ENCODE data around the gene HAP1.

Gene HAP1

DNA sequence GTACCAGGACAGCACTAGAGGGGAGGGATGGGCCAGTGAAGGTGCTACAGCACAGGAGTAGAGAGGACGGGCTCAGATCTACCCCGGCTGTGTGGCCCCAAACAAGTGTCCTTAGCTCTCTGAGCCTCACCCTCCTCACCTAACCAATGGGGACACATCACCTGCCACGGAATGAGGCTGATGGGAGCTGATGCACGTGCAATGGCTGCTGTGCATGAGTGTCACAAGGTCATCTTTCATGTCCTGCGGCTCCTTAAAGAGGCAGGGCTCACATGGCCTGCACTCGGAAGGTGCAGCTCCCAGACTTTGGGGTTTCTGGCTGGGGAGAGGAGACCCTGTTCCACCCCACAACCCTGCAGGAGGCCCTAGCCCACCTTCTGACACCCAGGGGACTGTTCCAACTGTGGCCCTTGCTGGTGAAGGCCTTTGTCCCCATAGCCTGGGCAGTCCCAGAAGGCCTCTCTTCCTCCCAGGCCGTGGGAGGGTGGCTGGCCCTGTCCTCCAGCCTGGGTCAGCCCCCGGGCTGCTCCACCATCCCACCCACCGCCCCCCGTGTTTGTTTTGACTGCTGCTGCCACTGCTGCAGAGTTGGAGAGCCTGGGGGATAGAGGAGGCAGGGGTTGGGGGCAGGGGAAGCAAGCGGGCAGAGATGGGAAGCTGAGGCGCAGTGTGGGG lies 10.5 kb downstream of the HAP1 start:
- H3K9ac ChIP-seq (ENCODE audit: low read depth, low read length) = no peak overlapping the region
- no peaks in the 10 kb centered on the region for H3K36me3 ChIP-seq (ENCODE audit: control insufficient read depth, insufficient read depth, low read length)
- no peaks in the 10 kb centered on the region for H3K4me1 ChIP-seq (ENCODE audit: control insufficient read depth, insufficient read depth, low read length)
- H3K27me3 ChIP-seq (ENCODE audit: control insufficient read depth, insufficient read depth, low read length) = no peaks in the 10 kb centered on the region
- no peak overlapping the region for H3K4me3 ChIP-seq (ENCODE audit: low read depth, low read length)
- H3K9me3 ChIP-seq (ENCODE audit: control insufficient read depth, insufficient read depth, low read length) = no peaks in the 10 kb centered on the region
- H3K27ac ChIP-seq (ENCODE audit: low read depth, low read length) = no peak overlapping the region

DNA sequence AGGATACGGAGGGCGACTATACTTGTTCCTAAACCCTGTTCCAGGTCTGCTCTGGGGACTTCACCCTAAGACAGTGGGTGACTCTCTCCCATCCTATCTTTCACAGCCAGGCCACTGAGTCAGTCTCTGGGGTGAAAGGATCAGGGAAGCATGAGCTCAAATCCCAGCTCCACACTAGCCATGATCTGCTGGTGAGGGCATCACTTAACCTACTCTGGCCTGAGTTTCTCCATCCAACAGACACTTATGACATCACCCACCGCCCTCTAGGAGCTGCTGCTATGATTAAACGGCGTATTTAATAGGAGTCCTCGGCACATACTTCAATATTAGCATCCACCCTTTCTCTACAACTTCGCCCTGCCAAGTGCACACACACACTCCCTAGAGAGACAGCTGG lies 12.2 kb downstream of the HAP1 start:
- Histone ChIP-seq H3K4me3 (ENCODE audit: low read depth, low read length) (no peak overlapping the region), H3K27me3 (ENCODE audit: control insufficient read depth, insufficient read depth, low read length) (no peaks in the 10 kb centered on the region), H3K9me3 (ENCODE audit: control insufficient read depth, insufficient read depth, low read length) (no peaks in the 10 kb centered on the region), H3K4me1 (ENCODE audit: control insufficient read depth, insufficient read depth, low read length) (no peaks in the 10 kb centered on the region), H3K27ac (ENCODE audit: low read depth, low read length) (no peak overlapping the region), H3K9ac (ENCODE audit: low read depth, low read length) (no peak overlapping the region), H3K36me3 (ENCODE audit: control insufficient read depth, insufficient read depth, low read length) (no peaks in the 10 kb centered on the region)

DNA sequence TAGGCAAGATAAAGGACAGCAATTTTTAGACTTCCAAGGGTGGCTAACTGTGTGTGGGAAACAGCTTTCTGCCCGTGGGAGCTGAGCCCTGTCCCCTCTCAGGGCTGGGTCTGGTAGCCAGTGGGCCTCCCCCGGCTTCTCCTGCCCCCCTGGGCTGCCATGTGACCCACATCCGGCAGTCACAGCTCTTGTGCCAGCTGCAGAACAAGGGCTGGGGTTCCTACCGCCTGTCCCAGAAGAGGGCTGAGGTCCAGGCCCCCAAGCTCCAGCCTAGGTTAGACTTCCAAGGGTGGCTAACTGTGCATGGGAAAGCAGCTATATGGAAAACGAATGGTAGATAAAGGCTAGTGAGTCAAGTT lies 16.2 kb downstream of the HAP1 start:
- H3K4me1 ChIP-seq (ENCODE audit: control insufficient read depth, insufficient read depth, low read length) = no peaks in the 10 kb centered on the region
- H3K36me3 ChIP-seq (ENCODE audit: control insufficient read depth, insufficient read depth, low read length) = no peaks in the 10 kb centered on the region
- H3K27me3 ChIP-seq (ENCODE audit: control insufficient read depth, insufficient read depth, low read length) = peaks cover 5% of the 10 kb centered on the region; the same call in 1 of the 2 replicates
- no peaks in the 10 kb centered on the region for H3K9me3 ChIP-seq (ENCODE audit: control insufficient read depth, insufficient read depth, low read length)
- no peak overlapping the region for H3K27ac ChIP-seq (ENCODE audit: low read depth, low read length)
- no peak overlapping the region for H3K4me3 ChIP-seq (ENCODE audit: low read depth, low read length)
- H3K9ac ChIP-seq (ENCODE audit: low read depth, low read length) = no peak overlapping the region

- Histone ChIP-seq H3K9me3 (ENCODE audit: control insufficient read depth, insufficient read depth, low read length) (no peaks in the 10 kb centered on the region), H3K27ac (ENCODE audit: low read depth, low read length) (no peak overlapping the region), H3K27me3 (ENCODE audit: control insufficient read depth, insufficient read depth, low read length) (peaks cover 6% of the 10 kb centered on the region; the same call in 1 of the 2 replicates), H3K36me3 (ENCODE audit: control insufficient read depth, insufficient read depth, low read length) (no peaks in the 10 kb centered on the region), H3K9ac (ENCODE audit: low read depth, low read length) (no peak overlapping the region), H3K4me1 (ENCODE audit: control insufficient read depth, insufficient read depth, low read length) (no peaks in the 10 kb centered on the region), H3K4me3 (ENCODE audit: low read depth, low read length) (no peak overlapping the region)
Observed at GRCh38 chr17:41717408-41718286, 16.8 kb downstream of the HAP1 start.

- Histone ChIP-seq H3K27ac (ENCODE audit: low read depth, low read length) (no peak within 1 kb of the TSS), H3K4me3 (ENCODE audit: low read depth, low read length) (no peak within 1 kb of the TSS), H3K36me3 (ENCODE audit: control insufficient read depth, insufficient read depth, low read length) (no peaks in the 10 kb centered on the region), H3K9me3 (ENCODE audit: control insufficient read depth, insufficient read depth, low read length) (no peaks in the 10 kb centered on the region), H3K27me3 (ENCODE audit: control insufficient read depth, insufficient read depth, low read length) (peaks cover 59% of the 10 kb centered on the region), H3K9ac (ENCODE audit: low read depth, low read length) (no peak within 1 kb of the TSS), H3K4me1 (ENCODE audit: control insufficient read depth, insufficient read depth, low read length) (no peaks in the 10 kb centered on the region)
Observed at GRCh38 chr17:41711669-41712400, 22.6 kb downstream of the HAP1 start, which contains the start of gene GAST. GAST (plus strand) TSS chr17:41712331; CDS start chr17:41715437, 3,106 bp downstream.

DNA sequence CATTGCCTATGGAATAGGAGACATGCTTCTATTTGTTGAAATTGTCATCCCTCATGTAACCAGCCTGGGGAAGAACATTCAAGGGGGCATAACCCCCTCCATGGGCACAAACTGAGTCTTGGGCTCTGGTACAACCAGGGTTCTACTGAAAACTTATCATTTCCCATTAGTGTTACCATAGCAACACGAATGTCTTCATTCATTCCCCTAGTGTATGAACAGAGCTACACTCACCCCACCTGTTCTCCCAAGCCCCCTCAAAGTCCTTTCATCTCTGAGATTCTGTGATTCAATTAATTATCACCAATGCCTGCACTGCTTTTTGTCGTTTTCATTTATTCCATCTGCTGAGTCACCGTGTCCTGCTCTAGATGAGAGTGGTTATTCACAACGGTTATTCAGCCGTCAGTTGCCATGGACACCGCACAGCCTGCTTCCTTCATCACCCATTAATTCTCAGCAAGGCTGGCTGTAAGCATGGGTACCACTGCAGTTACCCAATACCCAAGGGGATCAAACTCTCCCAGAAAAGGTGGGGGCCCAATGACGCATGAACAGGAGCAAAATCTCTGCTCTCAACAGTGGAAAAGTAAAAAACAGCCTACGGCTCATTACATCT lies 23.9 kb downstream of the HAP1 start:
- no peak overlapping the region for H3K27ac ChIP-seq (ENCODE audit: low read depth, low read length)
- no peak overlapping the region for H3K4me3 ChIP-seq (ENCODE audit: low read depth, low read length)
- no peaks in the 10 kb centered on the region for H3K36me3 ChIP-seq (ENCODE audit: control insufficient read depth, insufficient read depth, low read length)
- no peaks in the 10 kb centered on the region for H3K9me3 ChIP-seq (ENCODE audit: control insufficient read depth, insufficient read depth, low read length)
- H3K9ac ChIP-seq (ENCODE audit: low read depth, low read length) = no peak overlapping the region
- H3K4me1 ChIP-seq (ENCODE audit: control insufficient read depth, insufficient read depth, low read length) = peaks cover 7% of the 10 kb centered on the region
- H3K27me3 ChIP-seq (ENCODE audit: control insufficient read depth, insufficient read depth, low read length) = peaks cover 70% of the 10 kb centered on the region

GRCh38 chr17:41707803-41708669 lies 26.4 kb downstream of the HAP1 start:
- H3K36me3 ChIP-seq (ENCODE audit: control insufficient read depth, insufficient read depth, low read length) = no peaks in the 10 kb centered on the region
- H3K27ac ChIP-seq (ENCODE audit: low read depth, low read length) = no peak overlapping the region
- peaks cover 17% of the 10 kb centered on the region for H3K4me1 ChIP-seq (ENCODE audit: control insufficient read depth, insufficient read depth, low read length)
- peaks cover 83% of the 10 kb centered on the region for H3K27me3 ChIP-seq (ENCODE audit: control insufficient read depth, insufficient read depth, low read length)
- no peak overlapping the region for H3K9ac ChIP-seq (ENCODE audit: low read depth, low read length)
- H3K9me3 ChIP-seq (ENCODE audit: control insufficient read depth, insufficient read depth, low read length) = no peaks in the 10 kb centered on the region
- H3K4me3 ChIP-seq (ENCODE audit: low read depth, low read length) = no peak overlapping the region

GRCh38 chr17:41705271-41705991 lies 29.0 kb downstream of the HAP1 start:
- H3K27me3 ChIP-seq (ENCODE audit: control insufficient read depth, insufficient read depth, low read length) = peaks cover 61% of the 10 kb centered on the region
- H3K9me3 ChIP-seq (ENCODE audit: control insufficient read depth, insufficient read depth, low read length) = no peaks in the 10 kb centered on the region
- 0 out of 2 replicates have a peak overlapping the region, but pooled peaks have one; percentile 12 for H3K4me3 ChIP-seq (ENCODE audit: low read depth, low read length)
- H3K9ac ChIP-seq (ENCODE audit: low read depth, low read length) = no peak overlapping the region
- H3K27ac ChIP-seq (ENCODE audit: low read depth, low read length) = no peak overlapping the region
- no peaks in the 10 kb centered on the region for H3K36me3 ChIP-seq (ENCODE audit: control insufficient read depth, insufficient read depth, low read length)
- H3K4me1 ChIP-seq (ENCODE audit: control insufficient read depth, insufficient read depth, low read length) = peaks cover 17% of the 10 kb centered on the region

GRCh38 chr17:41702712-41703111 lies 31.7 kb downstream of the HAP1 start:
- Histone ChIP-seq H3K9ac (ENCODE audit: low read depth, low read length) (no peak overlapping the region), H3K27me3 (ENCODE audit: control insufficient read depth, insufficient read depth, low read length) (peaks cover 36% of the 10 kb centered on the region), H3K36me3 (ENCODE audit: control insufficient read depth, insufficient read depth, low read length) (no peaks in the 10 kb centered on the region), H3K4me1 (ENCODE audit: control insufficient read depth, insufficient read depth, low read length) (peaks cover 17% of the 10 kb centered on the region), H3K27ac (ENCODE audit: low read depth, low read length) (no peak overlapping the region), H3K4me3 (ENCODE audit: low read depth, low read length) (no peak overlapping the region), H3K9me3 (ENCODE audit: control insufficient read depth, insufficient read depth, low read length) (no peaks in the 10 kb centered on the region)
